ENCODE data around the gene OCSTAMP.

GRCh38 chr20:46523696-46524328, 26.6 kb downstream of the OCSTAMP start:
- TF ChIP-seq POLR2A (IDR thresholded peaks at IDR 0.05; ENCODE audit: low read length): no peak
- TF ChIP-seq GATA1 (IDR thresholded peaks at IDR 0.05; ENCODE audit: low read depth, low read length): no peak
